ENCODE measurements around the gene CTNNA3.

GRCh38 chr10:67401711-67402110, 294.3 kb downstream of the CTNNA3 start:
- TF ChIP-seq CTCF (IDR thresholded peaks at IDR 0.05) (no peak), POLR2A (IDR thresholded peaks at IDR 0.05) (no peak)

Data from right lobe of liver (tissue), 4 donors.